ENCODE results near the gene FRAS1.

DNA sequence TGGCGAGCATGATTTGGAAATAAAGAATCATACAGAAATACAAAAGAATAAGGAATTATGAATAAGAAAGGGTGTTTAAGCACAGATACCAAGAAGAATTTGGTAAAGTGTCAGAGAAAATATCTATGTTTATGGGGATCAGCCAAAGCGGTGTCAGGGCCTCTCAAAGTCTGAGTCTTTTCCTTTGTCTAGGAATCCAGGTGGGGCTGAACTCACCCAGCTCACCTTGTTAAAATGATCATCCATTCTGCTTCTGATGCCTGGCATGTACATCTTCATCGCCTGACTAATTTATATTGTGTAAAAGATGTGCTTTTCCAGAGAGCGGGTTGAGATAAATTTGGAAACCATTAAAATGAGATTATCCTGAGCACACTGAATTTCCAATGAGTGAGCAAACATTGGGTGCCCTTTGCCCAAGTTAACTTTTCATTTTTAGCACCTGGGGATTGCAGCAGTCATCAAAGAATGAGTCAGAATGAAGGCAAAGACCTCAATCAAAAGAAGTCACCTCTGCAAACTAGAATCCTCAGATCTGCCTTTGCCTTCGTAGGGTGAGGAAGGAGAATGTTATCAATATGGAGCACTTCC lies 352.6 kb downstream of the FRAS1 start:
- TF ChIP-seq POLR2AphosphoS5 (IDR thresholded peaks at IDR 0.05; ENCODE audit: low read depth, low read length): no peak
- no peak for TF ChIP-seq POLR2A (IDR thresholded peaks at IDR 0.05; ENCODE audit: low read depth, low read length)
- TF ChIP-seq TAF1 (IDR thresholded peaks at IDR 0.05; ENCODE audit: low read depth, low read length): no peak

Measured in GM12891 (cell line).